Keratinocyte (primary cell): Measurements from ENCODE around the gene SRA1.

Source experiments
- CTCF ChIP-seq, 3 experiments: IDR thresholded peaks in 1 of 3; conservative IDR thresholded peaks in 1 of 3; optimal IDR thresholded peaks in 1 of 3; 2 replicates in 2 of 3; 3 replicates in 1 of 3; pipeline versions ENCODE3 to v1.5.1; 2011; ENCODE audit warnings: low read length in 3 of 3, mild to moderate bottlenecking in 3 of 3, moderate library complexity in 2 of 3, control low read depth in 1 of 3, inconsistent platforms in 1 of 3; ENCODE audit not compliant: insufficient read depth in 2 of 3; ENCODE audit errors: extremely low read depth in 1 of 3
- EZH2 ChIP-seq: IDR thresholded peaks from one replicate; pipeline ENCODE4 v1.6.1; 2012; ENCODE audit warnings: inconsistent platforms, mild to moderate bottlenecking, low read length, moderate library complexity

- TF ChIP-seq CTCF (optimal IDR thresholded peaks at IDR 0.05 in 1 of 3, IDR thresholded peaks at IDR 0.05 in 1 of 3, conservative IDR thresholded peaks at IDR 0.05 in 1 of 3; ENCODE audit: extremely low read depth in 1 of 3, insufficient read depth in 2 of 3, low read length in 3 of 3) (peak; percentile 34 to 75 (median 47)), EZH2 (no peak)
Observed at GRCh38 chr5:140575309-140575708, 18.0 kb upstream of the SRA1 start.
